Nucleus accumbens (tissue), 56 donors: Measurements from ENCODE around the gene HSPA1B.
"Not testable (repeated sequence)": the region's sequence is repeated elsewhere in the genome, so short reads cannot be mapped to it uniquely, and the experiment has no call there.

Experiments used
- DNase-seq, 56 donors: peaks; one replicate each; lab custom pipeline; 2025; lab: John Stamatoyannopoulos, UW

The HSPA1B gene

DNA sequence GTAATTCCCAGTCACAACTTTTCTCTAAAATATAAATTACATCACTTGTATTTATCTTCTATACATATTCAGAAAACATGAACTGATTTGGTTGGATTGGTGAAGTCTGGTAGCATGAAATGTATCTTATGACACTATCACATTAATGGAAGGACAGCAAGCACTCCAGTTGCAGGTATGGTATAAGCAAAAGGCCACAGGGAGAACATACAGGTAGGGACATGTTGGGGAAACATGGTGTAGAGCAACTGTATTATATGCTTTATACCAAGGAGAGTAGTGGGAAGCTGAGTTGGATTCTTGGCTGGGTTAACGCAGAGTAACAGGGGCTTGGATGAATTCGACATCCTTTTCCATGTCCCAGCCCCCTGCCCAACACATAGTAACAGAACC lies 30.5 kb upstream of the HSPA1B start:
- no peak for DNase-seq

DNA sequence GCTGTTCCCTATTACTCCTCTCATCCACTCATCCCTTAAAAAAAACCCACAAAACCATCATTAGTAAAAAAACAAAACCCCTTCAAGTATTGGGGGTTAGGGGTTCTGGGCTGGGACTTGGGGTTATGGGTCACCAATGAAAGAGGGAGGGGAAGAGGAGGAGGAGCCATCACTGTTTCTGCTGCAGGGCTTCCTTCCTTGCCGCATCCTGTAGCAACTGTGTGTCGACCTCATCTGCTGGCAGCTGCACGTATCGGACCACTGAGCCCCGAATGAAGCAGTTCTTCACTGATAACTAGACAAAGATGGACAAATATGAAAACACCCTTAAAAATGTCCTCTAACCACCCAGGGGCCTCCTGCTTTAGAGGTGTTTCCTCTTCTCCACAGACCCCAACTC lies 29.9 kb upstream of the HSPA1B start:
- DNase-seq, result no peak

DNA sequence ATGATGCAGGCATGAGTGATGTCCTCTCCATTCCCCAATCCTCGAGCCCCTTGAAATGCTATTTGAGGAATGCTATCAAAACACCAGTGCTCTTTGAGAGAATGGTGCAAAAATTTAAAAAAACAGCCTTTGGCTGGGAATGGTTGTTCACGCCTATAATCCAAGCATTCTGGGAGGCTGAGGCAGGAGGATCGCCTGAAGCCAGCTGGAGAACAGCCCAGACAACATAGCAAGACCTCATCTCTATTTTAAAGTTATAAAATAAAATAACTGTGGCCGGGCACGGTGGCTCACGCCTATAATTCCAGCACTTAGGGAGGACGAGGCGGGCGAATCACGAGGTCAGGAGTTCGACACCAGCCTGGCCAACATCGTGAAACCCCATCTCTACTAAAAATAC lies 27.8 kb upstream of the HSPA1B start:
- DNase-seq, result no peak

DNA sequence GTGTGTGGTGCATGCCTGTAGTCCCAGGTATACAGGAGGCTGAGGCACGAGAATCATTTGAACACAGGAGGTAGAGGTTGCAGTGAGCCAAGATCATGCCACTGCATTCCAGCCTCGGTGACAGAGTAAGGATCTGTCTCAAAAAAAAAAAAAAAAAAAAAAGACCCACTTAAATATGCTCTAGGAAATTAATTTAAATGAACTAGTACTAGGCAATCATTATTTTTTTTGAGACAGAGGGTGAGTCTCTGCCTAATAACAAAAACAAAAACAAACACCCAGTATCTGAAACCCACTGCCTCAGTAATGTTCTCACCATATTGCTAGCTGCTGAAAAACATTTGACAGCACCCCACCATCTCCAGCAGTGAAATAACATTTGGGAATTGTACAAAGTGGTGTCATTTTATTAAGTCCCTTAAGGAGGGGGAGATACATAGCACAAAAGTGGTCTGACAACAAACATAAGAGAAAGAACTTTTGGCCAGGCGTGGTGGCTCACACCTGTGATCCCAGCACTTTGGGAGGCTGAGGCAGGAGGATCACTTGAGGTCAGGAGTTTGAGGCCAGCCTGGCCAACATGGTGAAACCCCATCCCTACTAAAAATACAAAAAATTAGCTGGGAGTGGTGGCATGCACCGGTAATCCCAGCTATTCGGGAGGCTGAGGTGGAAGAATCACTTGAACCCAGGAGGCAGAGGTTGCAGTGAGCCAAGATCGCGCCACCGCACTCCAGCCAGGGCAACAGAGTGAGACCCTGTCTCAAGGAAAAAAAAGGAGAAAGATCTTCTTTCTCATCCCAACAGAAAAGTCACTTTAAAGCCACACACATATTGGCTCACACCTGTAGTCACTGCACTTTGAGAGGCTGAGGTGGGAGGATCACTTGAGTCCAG lies 26.3 kb upstream of the HSPA1B start:
- DNase-seq, result not testable (repeated sequence)

- no peak for DNase-seq
Observed at GRCh38 chr6:31805939-31806469, 21.5 kb upstream of the HSPA1B start.

DNA sequence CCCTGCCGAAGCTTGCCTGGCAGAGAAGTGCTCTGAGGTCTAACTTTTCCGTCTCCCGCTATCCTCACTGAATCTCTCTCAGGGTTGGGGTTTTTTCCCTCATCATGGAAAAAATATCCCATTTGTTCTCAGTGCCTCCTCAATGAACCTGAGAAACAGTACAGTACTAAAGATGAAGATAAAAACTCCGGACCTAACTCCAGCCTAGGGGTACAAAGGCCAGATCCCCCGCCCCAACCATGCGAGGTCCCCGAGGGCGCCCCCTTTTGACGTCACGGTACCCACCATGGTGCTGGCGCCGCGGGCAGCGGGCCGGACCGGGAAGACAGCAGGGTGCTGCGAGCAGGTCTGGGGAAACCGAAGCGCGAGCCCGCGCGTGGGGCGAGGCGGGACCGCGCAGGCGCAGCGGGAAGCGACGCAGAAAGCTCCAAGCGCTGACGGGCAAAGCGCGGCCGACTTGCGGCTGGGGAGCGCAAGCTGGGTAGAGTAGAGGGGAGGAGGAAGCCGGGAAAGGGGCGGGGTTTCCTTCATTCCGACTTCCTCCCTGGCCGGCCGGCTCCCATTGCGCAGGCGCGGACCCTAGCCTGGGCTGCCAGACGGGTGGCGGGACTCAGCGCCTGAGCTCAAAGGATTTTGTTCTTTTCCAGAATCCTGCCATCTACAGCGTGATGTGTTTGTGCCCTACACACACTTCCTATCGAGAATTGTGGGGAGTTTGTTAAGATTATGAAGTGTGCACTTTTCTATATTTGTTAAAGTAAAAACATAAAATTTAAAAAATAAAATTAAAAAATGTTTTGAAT lies 20.9 kb upstream of the HSPA1B start, which contains the start of gene LSM2:
TSS of gene LSM2 (minus strand) at position 497 of the 803 bp plus-strand sequence. CDS start at position 288, 209 bp downstream.
- peak; percentile 77 to 98 (median 95) for DNase-seq

GRCh38 chr6:31808599-31808998 lies 18.9 kb upstream of the HSPA1B start:
- DNase-seq, result not testable (repeated sequence)

DNA sequence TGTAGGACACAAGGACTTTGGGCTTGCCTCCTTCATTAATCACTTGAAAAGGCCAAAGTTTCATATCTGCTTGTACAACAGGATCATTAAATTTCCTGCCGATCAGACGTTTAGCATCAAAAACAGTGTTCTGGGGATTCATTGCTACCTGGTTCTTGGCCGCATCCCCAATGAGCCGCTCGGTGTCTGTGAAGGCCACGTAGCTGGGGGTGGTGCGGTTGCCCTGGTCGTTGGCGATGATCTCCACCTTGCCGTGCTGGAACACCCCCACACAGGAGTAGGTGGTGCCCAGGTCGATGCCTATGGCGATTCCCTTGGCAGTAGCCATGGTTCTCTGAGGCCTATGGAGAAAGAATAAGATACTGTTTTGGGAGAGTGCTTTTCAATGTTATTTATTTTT lies 15.9 kb upstream of the HSPA1B start:
- no peak for DNase-seq

GRCh38 chr6:31813465-31813849 lies 14.1 kb upstream of the HSPA1B start:
- DNase-seq, result no peak

DNA sequence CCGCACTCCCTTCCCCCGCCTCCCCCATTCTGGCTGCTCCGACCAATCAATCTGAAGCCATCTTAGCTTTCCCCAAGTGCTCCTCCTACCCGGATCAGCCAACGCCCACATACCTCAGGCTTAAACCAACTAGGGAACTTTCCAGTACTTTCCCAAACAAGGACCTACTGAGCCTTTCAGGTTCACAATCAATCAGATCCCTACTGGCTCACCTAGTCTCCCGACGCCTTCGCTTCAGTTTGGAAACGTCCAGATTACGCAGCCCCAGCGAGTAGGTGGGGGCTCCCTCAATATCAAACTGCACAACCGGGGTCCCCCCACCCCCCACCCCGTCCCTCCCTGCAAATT lies 12.9 kb upstream of the HSPA1B start:
- DNase-seq, result peak; percentile 58 to 97 (median 91)

GRCh38 chr6:31815025-31815838 lies 12.3 kb upstream of the HSPA1B start, which contains the start of the genes HSPA1A and HSPA1L:
Gene HSPA1A, plus strand, starts transcription at chr6:31815543. Its CDS starts 214 bp downstream, at chr6:31815757.
Gene HSPA1L, minus strand, starts transcription at chr6:31815283. Its CDS starts 3,311 bp downstream, at chr6:31811972.
- peak; percentile 71 to 99 (median 96) for DNase-seq

GRCh38 chr6:31817133-31817928 lies 10.2 kb upstream of the HSPA1B start:
- peak in 28 of 56 donors; percentile 13 to 84 (median 46) for DNase-seq

GRCh38 chr6:31817929-31818511 lies 9.5 kb upstream of the HSPA1B start:
- peak in 22 of 56 donors; percentile 9 to 68 (median 38) for DNase-seq

DNA sequence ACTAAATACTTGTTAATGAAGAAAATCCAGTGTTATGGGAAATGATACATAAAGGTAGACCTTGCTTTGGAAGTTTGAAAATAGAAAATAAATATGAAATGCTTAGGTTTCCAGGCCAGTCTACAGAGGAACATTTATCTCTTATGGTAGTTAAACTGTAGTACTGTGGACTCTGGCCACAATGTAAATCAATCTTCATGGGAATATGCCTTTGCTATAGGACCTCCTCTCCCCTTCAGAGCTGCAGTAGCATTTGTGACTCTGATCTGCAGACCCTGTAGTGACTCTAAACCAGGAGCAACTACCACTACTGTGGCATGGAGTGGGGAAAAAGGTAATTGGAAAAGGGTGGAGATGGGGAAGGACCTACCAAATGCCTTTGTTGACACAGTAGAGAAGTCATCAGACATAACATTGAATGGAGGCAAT lies 7.7 kb upstream of the HSPA1B start:
- no peak for DNase-seq

- DNase-seq, result not testable (repeated sequence)
Observed at GRCh38 chr6:31820399-31820798, 7.1 kb upstream of the HSPA1B start.

DNA sequence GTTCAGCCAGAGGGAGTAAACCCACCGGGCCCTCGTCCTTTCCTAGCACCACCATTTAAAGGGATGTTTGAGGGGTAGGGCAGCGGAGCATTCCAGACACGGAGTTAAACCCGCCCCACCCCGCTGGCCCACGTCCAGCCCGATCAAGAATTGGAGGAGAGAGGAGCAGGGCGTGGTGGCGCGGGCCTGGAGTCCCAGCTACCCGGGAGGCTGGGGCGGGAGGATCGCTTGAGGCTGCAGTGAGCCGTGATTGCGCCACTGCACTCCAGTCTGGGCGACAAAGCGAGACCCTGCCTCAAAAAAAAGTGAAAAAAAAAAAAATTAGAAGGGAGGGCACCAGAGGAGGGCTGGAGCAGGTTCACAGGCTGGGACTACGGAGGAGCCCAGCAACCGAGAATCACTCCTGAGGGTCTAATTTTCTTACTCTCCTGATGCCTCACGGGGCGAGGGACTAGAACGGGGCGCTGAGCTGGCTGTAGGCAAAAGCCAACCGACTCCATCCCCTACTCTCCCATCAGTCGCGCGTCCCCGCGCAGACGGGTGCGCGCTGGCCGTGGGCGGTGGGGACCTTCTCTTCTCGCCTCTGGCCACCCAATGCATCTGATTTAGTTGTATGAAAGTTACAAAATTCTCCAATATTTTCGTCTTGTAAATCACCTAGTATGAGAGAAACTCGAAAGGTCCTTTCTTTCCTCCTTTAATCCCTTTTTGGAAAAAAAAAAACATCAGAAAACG lies 6.1 kb upstream of the HSPA1B start:
- peak in 45 of 56 donors; percentile 5 to 83 (median 63) for DNase-seq

DNA sequence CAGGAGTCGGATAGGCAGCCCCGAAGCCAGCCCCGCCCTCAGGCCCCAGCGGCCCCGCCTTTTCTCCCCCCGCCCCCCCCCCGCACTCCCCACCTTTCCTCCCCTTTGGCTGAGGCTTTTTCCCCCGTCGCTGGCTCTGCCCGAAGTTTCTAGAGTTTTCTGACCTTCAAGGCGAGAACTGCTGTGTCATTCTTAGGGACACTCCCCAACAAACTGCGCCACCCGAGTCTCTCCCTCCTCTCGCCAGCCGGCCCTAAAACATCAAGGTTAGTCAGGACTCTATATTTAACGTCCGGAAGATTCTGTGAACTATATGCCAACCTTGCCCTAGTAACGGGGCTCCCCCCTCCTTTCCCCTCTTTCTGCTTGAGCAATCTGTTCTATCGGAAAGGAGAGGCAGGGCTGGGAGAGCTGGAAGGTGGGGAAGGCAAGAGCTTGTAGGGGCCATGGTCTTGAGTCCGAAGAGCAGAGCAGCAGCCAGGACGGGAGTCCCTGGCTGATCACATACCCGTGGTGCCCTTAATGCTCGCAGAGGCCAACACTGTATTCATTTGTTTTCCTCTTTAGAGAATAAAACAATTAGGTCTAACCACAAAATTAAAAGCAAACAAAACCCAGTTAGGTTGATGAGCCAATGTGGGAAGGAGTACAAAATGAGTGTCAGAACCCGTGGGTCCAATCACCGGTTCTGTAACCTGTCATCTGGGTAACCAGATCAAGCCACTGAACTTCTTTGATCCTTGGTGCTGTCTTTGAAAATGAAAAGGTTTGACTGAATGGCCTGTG lies 5.3 kb upstream of the HSPA1B start:
- peak in 54 of 56 donors; percentile 14 to 91 (median 72) for DNase-seq
